PFSK-1 (cell line): ENCODE results near the gene RUNX2.

Source experiments
- FOXP2 ChIP-seq: optimal IDR thresholded peaks from 2 replicates; pipeline ENCODE3; 2011; ENCODE audit warnings: borderline replicate concordance, control low read depth, inconsistent platforms; ENCODE audit not compliant: insufficient read depth; ENCODE audit errors: extremely low read length, extremely low read depth
- POLR2AphosphoS5 ChIP-seq: IDR thresholded peaks from 2 replicates; pipeline ENCODE4 v1.6.1; 2012; ENCODE audit warnings: low read depth, mild to moderate bottlenecking, control low read depth, low read length, moderate library complexity
- SIN3A ChIP-seq: IDR thresholded peaks from 2 replicates; pipeline ENCODE4 v1.6.1; 2012; ENCODE audit warnings: mild to moderate bottlenecking, low read length, moderate library complexity, borderline replicate concordance; ENCODE audit not compliant: insufficient read depth
- TAF1 ChIP-seq: IDR thresholded peaks from 2 replicates; pipeline ENCODE4 v1.6.1; 2012; ENCODE audit warnings: low read length, control low read depth, borderline replicate concordance; ENCODE audit not compliant: insufficient read depth
- TF ChIP-seq, protein P1 (sequence below), 2 experiments: IDR thresholded peaks; 2 replicates each; pipeline versions ENCODE4 v1.6.1 to v1.8.0; 2011 to 2012; ENCODE audit warnings: low read depth in 2 of 2, low read length in 2 of 2, control low read depth in 1 of 2, inconsistent platforms in 1 of 2, mild to moderate bottlenecking in 1 of 2, moderate library complexity in 1 of 2; ENCODE audit not compliant: insufficient read depth in 1 of 2

Gene RUNX2

DNA sequence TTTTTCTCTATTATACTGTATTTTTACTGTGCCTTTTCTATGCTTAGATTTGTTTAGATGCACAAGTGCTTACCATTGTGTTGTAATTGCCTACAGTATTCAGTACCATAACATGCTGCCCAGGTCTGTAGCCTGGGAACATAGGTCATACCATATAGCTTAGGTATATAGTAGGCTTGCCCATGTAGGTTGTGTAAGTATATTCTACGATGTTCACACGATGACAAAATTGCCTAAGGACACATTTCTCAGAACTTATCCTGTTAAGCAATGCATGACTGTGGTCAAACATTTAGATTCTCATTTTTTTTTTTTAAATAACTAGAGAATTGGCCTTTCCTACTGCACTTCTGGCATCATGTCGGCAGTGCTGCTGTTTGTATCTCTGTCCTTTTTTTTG, 303.3 kb downstream of the RUNX2 start:
- TF ChIP-seq POLR2AphosphoS5 = no peak
- TF ChIP-seq, protein P1, sequence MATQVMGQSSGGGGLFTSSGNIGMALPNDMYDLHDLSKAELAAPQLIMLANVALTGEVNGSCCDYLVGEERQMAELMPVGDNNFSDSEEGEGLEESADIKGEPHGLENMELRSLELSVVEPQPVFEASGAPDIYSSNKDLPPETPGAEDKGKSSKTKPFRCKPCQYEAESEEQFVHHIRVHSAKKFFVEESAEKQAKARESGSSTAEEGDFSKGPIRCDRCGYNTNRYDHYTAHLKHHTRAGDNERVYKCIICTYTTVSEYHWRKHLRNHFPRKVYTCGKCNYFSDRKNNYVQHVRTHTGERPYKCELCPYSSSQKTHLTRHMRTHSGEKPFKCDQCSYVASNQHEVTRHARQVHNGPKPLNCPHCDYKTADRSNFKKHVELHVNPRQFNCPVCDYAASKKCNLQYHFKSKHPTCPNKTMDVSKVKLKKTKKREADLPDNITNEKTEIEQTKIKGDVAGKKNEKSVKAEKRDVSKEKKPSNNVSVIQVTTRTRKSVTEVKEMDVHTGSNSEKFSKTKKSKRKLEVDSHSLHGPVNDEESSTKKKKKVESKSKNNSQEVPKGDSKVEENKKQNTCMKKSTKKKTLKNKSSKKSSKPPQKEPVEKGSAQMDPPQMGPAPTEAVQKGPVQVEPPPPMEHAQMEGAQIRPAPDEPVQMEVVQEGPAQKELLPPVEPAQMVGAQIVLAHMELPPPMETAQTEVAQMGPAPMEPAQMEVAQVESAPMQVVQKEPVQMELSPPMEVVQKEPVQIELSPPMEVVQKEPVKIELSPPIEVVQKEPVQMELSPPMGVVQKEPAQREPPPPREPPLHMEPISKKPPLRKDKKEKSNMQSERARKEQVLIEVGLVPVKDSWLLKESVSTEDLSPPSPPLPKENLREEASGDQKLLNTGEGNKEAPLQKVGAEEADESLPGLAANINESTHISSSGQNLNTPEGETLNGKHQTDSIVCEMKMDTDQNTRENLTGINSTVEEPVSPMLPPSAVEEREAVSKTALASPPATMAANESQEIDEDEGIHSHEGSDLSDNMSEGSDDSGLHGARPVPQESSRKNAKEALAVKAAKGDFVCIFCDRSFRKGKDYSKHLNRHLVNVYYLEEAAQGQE (IDR thresholded peaks at IDR 0.05; ENCODE audit: insufficient read depth in 1 of 2, low read depth in 2 of 2, low read length in 2 of 2) = no peak
- TF ChIP-seq TAF1 = no peak
- no peak for TF ChIP-seq SIN3A
- TF ChIP-seq FOXP2 = no peak

DNA sequence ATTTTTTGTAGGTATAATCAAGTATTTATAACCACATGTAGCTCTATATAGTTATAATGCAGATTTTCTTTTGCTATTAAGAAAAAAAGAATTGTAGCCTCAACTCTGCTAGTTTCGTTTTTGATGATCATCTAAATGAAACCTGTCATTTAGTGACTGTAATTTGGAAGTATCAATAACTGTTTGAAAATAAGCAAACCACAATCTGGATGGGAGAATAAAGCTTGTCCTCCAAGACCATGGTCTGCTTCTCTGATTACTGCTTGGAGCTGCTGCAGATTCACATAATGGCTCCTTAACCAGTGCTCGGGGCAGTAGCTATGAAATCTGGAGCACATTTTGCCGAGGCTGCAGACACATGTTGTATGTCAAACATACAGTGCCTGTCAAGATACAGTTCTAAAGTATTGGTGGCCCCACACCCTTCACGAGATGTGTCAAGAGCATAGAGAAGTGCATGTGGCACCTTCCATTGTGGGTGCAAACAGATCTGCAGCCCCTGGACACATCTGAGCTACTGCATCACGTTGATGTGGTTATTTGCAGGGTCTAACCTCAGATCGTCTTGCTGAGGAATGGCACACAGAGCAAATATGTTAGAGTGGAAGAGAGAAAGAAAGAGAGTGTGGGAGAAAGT, 305.3 kb downstream of the RUNX2 start:
- TF ChIP-seq, protein P1 (IDR thresholded peaks at IDR 0.05; ENCODE audit: insufficient read depth in 1 of 2, low read depth in 2 of 2, low read length in 2 of 2) = no peak
- TF ChIP-seq SIN3A (no peak), FOXP2 (no peak), POLR2AphosphoS5 (no peak), TAF1 (no peak)

DNA sequence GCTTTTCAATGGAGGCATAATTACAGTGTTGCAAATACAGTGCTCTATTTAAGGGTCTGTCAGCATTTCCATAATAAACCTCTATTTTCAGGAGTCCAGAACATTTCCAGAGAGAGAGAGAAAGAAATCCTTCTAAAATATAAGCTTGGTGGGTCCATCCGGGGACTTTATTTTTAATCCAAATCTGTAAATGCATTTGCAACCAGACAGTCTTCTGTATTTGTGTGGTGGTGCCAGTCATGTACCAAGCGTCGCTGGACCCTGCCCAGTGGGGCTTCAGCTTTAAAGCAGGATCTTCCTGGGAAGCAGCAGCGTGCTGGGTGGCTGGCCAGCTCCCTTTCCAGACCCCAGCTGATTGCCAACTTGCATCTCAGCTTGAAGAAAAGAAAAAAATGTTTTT, 306.1 kb downstream of the RUNX2 start:
- TF ChIP-seq FOXP2 (no peak), TAF1 (no peak), POLR2AphosphoS5 (no peak), SIN3A (no peak)
- TF ChIP-seq, protein P1 (IDR thresholded peaks at IDR 0.05; ENCODE audit: insufficient read depth in 1 of 2, low read depth in 2 of 2, low read length in 2 of 2) = no peak

DNA sequence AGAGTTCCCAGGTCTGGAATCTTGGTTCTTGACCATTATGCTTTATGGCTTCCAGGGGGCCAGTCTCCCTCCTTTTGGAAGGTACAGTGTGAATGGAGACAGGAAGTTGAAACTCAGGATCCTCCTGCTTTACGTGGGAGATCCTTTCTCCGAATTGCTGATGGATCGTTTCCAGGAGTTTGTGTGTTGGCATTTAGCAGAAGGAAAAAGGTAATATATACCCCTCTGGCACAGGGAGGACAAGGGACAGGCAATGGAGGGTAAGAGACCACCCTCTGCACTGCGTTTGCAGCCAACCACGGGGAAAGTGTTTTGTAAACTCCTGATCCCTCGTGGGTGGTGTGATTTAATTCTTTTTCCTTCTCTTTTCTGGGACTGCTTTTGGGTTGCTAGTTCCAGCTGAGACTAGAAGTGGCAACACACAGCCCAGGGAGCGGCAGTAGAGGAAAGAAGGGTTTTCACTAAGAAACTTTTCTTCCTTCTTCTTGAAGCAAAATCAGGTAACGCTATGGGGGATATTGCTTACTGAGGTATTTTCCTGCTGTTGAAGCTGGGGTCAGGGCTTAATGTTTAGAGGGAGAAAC, 307.2 kb downstream of the RUNX2 start:
- no peak for TF ChIP-seq TAF1

DNA sequence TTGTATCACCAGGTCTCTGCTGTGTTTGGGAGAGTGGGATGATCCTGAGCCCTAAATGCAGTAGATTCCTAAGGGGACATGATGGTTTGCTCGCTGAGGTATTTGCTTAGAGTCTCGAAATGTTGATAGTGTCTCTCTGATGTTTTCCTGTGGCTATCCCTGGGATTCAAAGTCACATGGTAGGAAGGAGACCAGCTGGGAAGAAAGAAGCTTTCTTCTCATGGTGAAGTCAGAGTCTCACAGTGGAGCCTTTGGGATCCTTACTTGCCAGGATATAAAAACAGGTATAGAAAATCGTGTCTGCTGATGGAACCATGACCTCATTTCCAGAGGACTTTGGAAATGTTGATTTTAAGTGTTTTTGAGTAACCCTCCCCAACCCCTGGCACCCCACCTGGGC, 308.9 kb downstream of the RUNX2 start:
- TF ChIP-seq POLR2AphosphoS5 = no peak
- no peak for TF ChIP-seq FOXP2
- TF ChIP-seq, protein P1 (IDR thresholded peaks at IDR 0.05; ENCODE audit: insufficient read depth in 1 of 2, low read depth in 2 of 2, low read length in 2 of 2) = no peak
- TF ChIP-seq TAF1 = no peak
- TF ChIP-seq SIN3A = no peak
